PC-3 (cell line): ENCODE data around the gene TP53I13. TPM values are rescaled to one million over a fixed set of nuclear protein-coding genes. Genes with fewer than 3 reads are reported as not detected.

ENCODE experiments used
- ATAC-seq: fragments of 200-7000 bp; cut with Tn5 transposase; 2 replicates; pipeline ENCODE4 v1.9.1; 2020; ENCODE audit warnings: mild to moderate bottlenecking, moderate library complexity
- BruUV-seq: library from RNA; stranded (reverse); fragments of 400-500 nt; replicated peaks from 2 replicates; lab custom pipeline; 2021; lab: Mats Ljungman, UMichigan
- CTCF ChIA-PET: fragments of 300-600 bp; sonication (Branson Sonifier 250); formaldehyde crosslinking; loops from one replicate; lab custom pipeline; 2022; ENCODE audit warnings: antibody characterized with exemption; lab: Charles Lee
- POLR2A ChIA-PET: fragments of 300-600 bp; sonication (Branson Sonifier 250); formaldehyde crosslinking; loops from one replicate; lab custom pipeline; 2022; ENCODE audit warnings: antibody characterized with exemption; ENCODE audit not compliant: unreplicated experiment; lab: Charles Lee
- DNase-seq: peaks from one replicate; pipeline ENCODE4 v3.0.0-alpha.2; 2015
- H2AFZ ChIP-seq: fragments of 300-600 bp; sonication (generic); 2 replicates; pipeline ENCODE4 v1.6.0; 2016; ENCODE audit warnings: antibody characterized with exemption, low read length
- H3F3A ChIP-seq: fragments of 300-600 bp; sonication (generic); one replicate; pipeline ENCODE4 v1.6.0; 2017; ENCODE audit warnings: antibody characterized with exemption, low read length, control low read depth, mild to moderate bottlenecking; ENCODE audit not compliant: unreplicated experiment
- H3K27ac ChIP-seq: fragments of 300-600 bp; sonication (generic); 2 replicates; pipeline ENCODE4 v1.5.1; 2016; ENCODE audit warnings: mild to moderate bottlenecking, low read length
- H3K27me3 ChIP-seq: fragments of 300-600 bp; sonication (generic); 2 replicates; pipeline ENCODE4 v1.6.1; 2016; ENCODE audit warnings: low read length, mixed read lengths
- H3K36me3 ChIP-seq: fragments of 300-600 bp; sonication (generic); 2 replicates; pipeline ENCODE4 v1.6.1; 2016; ENCODE audit warnings: low read depth, mixed run types, low read length, mixed read lengths
- H3K4me1 ChIP-seq: fragments of 300-600 bp; sonication (generic); 2 replicates; pipeline ENCODE4 v1.5.1; 2016; ENCODE audit warnings: low read length; ENCODE audit not compliant: insufficient read depth
- H3K4me2 ChIP-seq: fragments of 300-600 bp; sonication (generic); 2 replicates; pipeline ENCODE4 v1.6.0; 2016; ENCODE audit warnings: low read length
- H3K4me3 ChIP-seq: fragments of 300-600 bp; sonication (generic); 2 replicates; pipeline ENCODE4 v1.5.1; 2016; ENCODE audit warnings: mild to moderate bottlenecking, low read length, mixed read lengths
- H3K79me2 ChIP-seq: fragments of 300-600 bp; sonication (generic); 2 replicates; pipeline ENCODE4 v1.6.1; 2017; ENCODE audit warnings: low read length, mixed read lengths
- H3K9ac ChIP-seq: fragments of 300-600 bp; sonication (generic); 2 replicates; pipeline ENCODE4 v1.6.0; 2016; ENCODE audit warnings: mild to moderate bottlenecking, low read length
- H3K9me2 ChIP-seq: fragments of 300-600 bp; sonication (generic); replicated peaks from 2 replicates; pipeline ENCODE4 v1.6.1; 2016; ENCODE audit warnings: mixed run types, low read length, mixed read lengths
- H3K9me3 ChIP-seq: fragments of 300-600 bp; sonication (generic); 2 replicates; pipeline ENCODE4 v1.6.1; 2016; ENCODE audit warnings: low read length, mixed read lengths
- H4K20me1 ChIP-seq: fragments of 300-600 bp; sonication (generic); 2 replicates; pipeline ENCODE4 v1.6.1; 2016; ENCODE audit warnings: low read length, mixed read lengths
- EZH2 ChIP-seq: fragments of 300-600 bp; sonication (generic); IDR thresholded peaks from one replicate; pipeline ENCODE4 v1.6.1; 2017; ENCODE audit warnings: antibody characterized with exemption, mild to moderate bottlenecking, low read length; ENCODE audit not compliant: unreplicated experiment
- EZH2phosphoT487 ChIP-seq: fragments of 300-600 bp; sonication (generic); IDR thresholded peaks from 2 replicates; pipeline ENCODE4 v1.6.1; 2018; ENCODE audit warnings: mild to moderate bottlenecking, antibody characterized with exemption, low read length, borderline replicate concordance
- intact Hi-C: fragments of 100-400 bp; cut with micrococcal nuclease; formaldehyde crosslinking; loops from 2 replicates; pipeline ENCODE4 v1.9.0; 2023
- total RNA-seq: library from RNA; depleted of rRNA; stranded (reverse); fragments of >200 nt; gene quantifications from 2 replicates; pipeline ENCODE4 v1.2.3, GENCODE V29; 2014
- TF ChIP-seq, protein P1 (sequence below): fragments of 300-600 bp; sonication (generic); conservative IDR thresholded peaks from 2 replicates; pipeline ENCODE4 v1.5.1; 2017; ENCODE audit warnings: antibody characterized with exemption, low read depth, mild to moderate bottlenecking, low read length

Gene TP53I13
- total RNA-seq, 1 experiment from 2014 or later: 45.0 TPM

DNA sequence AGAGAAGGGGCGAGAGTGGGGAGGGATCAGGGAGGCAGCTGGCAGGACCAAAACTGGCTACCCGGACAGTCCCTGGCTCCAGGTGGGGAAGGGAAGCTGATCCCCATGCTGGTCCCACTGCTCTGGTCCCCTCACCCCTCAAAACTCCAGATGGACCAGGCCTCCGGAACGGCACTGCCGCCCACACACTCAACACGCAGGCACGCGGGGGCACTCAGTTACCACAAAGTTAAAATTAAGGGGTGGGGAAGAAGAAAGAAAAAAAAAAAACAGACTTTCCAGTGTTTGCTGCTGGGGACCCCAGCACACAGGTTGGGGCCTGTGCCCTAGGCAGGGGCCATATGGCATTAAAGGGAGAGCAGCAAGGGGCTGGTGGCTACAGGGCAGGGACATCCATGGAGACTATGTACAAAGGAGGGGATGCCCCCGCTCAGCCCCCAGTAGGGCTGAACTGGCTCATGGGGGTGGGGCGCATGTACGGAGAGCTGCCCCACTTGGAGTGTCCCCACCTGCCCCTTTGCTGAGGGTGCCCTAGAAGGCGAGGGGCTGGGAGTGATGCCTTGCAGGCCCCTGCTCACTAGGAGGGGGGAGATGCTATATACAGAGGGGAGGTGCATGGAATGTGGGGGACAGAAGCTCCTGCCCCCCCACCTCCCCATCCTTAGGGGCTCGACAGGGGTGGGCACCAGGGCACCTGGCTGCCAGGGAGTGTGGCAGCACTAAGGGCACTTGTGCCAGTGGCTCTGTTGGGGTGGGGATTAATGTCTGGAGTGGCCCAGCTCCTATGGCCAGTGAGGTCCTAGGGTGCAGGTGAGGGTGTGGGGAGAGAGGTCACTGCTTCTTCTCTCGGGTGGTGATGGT lies 5.6 kb downstream of the TP53I13 start:
- no peak overlapping the region for H3K9ac ChIP-seq
- H3K4me1 ChIP-seq: peaks cover 5% of the 10 kb centered on the region; the same call in 1 of the 2 replicates
- no peak overlapping the region for H3K4me2 ChIP-seq
- no peak overlapping the region for H3K27ac ChIP-seq
- H2AFZ ChIP-seq: no peak overlapping the region
- no TSS peak for BruUV-seq
- H3K4me3 ChIP-seq: no peak overlapping the region
- H3K36me3 ChIP-seq: no peaks in the 10 kb centered on the region
- no peaks in the 10 kb centered on the region for H3K9me2 ChIP-seq
- TF ChIP-seq EZH2 (no peak), EZH2phosphoT487 (no peak)
- TF ChIP-seq, protein P1, sequence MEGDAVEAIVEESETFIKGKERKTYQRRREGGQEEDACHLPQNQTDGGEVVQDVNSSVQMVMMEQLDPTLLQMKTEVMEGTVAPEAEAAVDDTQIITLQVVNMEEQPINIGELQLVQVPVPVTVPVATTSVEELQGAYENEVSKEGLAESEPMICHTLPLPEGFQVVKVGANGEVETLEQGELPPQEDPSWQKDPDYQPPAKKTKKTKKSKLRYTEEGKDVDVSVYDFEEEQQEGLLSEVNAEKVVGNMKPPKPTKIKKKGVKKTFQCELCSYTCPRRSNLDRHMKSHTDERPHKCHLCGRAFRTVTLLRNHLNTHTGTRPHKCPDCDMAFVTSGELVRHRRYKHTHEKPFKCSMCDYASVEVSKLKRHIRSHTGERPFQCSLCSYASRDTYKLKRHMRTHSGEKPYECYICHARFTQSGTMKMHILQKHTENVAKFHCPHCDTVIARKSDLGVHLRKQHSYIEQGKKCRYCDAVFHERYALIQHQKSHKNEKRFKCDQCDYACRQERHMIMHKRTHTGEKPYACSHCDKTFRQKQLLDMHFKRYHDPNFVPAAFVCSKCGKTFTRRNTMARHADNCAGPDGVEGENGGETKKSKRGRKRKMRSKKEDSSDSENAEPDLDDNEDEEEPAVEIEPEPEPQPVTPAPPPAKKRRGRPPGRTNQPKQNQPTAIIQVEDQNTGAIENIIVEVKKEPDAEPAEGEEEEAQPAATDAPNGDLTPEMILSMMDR: no peak
- intact Hi-C loops: no loop called here
- no peaks in the 10 kb centered on the region for H3K9me3 ChIP-seq
- H3K27me3 ChIP-seq: no peaks in the 10 kb centered on the region
- H3K79me2 ChIP-seq: no peaks in the 10 kb centered on the region
- ChIA-PET CTCF (no interaction called here), POLR2A (no interaction called here)
- no peaks in the 10 kb centered on the region for H4K20me1 ChIP-seq
- ATAC-seq (no peak), DNase-seq (no peak)
- no peaks in the 10 kb centered on the region for H3F3A ChIP-seq

DNA sequence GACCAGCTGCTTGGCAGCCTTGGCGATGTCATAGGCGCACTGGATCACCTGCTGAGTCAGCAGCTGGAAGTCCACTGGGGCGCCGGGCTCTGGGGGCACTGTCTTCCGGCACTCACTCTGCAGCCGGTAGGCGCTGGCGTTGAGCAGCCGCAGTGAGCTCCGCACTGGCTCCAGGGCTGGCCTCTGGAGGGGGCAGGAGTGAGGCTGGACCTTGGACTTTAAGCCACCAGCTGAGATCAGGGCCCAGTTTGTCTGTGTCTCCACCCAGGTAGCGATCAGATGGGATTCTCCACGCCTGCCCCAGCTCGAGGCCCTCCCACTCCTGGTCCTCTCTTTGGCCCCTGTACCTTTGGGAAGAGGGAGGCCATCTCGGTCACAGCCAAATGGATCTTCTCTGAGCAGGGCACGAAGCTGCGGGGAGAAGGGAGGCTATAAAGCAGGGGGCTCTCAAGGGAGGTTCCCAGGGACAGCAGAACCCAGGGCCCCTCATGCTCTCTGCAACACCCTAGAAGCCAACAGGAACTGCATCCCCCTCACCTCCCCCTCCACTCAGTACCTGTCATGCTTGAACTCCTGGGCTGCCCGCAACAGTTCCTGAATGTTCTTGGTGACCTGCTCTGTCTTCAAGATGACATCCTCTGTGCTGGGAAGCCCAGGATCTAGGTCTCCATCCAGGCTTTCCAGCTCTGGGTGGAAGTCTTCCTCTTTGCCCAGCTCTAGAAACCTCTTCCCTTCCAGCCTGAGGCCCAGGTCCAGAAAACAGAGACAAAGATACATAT lies 6.4 kb downstream of the TP53I13 start:
- DNase-seq: no peak
- no peaks in the 10 kb centered on the region for H4K20me1 ChIP-seq
- ChIA-PET POLR2A (no interaction called here), CTCF (no interaction called here)
- no peaks in the 10 kb centered on the region for H3K9me3 ChIP-seq
- intact Hi-C loops: no loop called here
- no peak for ATAC-seq
- H3K4me3 ChIP-seq: no peak overlapping the region
- H2AFZ ChIP-seq: no peak overlapping the region
- no peaks in the 10 kb centered on the region for H3K9me2 ChIP-seq
- no peak overlapping the region for H3K4me2 ChIP-seq
- H3F3A ChIP-seq: no peaks in the 10 kb centered on the region
- H3K27ac ChIP-seq: no peak overlapping the region
- no peaks in the 10 kb centered on the region for H3K27me3 ChIP-seq
- TF ChIP-seq EZH2 (no peak), EZH2phosphoT487 (no peak)
- H3K4me1 ChIP-seq: no peaks in the 10 kb centered on the region; the same call in 1 of the 2 replicates
- no peaks in the 10 kb centered on the region for H3K36me3 ChIP-seq
- H3K9ac ChIP-seq: no peak overlapping the region
- BruUV-seq: TSS peak; percentile 23
- H3K79me2 ChIP-seq: no peaks in the 10 kb centered on the region

DNA sequence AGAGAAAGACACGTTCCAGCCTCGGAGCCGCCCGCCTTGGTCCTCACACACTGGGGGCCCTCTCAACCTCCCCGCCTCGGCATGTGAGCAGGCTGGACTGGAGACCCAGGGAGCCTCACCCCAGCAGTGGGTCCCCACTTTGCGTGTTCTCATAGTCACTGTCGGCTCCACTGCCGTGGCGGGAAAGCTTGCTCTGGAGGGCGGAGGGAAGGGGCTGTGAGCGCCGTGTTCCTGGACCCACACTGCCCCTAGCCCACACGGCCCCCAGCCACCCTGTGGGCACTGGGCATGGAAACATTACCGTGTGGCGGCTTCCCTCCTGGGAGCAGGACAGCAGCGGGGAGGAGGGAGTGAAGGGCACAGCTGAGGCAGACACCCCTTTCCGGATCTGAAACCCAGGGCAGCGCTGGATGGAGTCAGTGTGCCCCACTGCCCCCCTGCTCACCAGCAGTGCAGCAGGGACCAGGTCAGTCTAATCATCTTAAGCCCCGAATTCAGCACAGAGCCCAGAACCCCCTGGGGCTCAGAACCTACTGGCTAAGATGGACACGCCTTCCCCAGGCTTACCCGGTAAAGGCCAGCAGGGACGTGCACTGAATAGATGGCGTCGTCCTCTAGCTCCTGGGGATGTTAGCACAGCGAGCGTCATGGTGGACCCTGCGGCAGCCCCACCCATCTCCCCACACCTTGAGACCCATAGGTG lies 7.2 kb downstream of the TP53I13 start:
- Histone ChIP-seq H3K9me3 (no peaks in the 10 kb centered on the region), H3K36me3 (no peaks in the 10 kb centered on the region), H3K4me1 (no peaks in the 10 kb centered on the region; the same call in 1 of the 2 replicates), H3K27ac (no peak overlapping the region), H2AFZ (no peak overlapping the region), H3K27me3 (no peaks in the 10 kb centered on the region), H3F3A (no peaks in the 10 kb centered on the region), H3K9me2 (no peaks in the 10 kb centered on the region), H3K9ac (no peak overlapping the region), H3K79me2 (no peaks in the 10 kb centered on the region), H3K4me2 (no peak overlapping the region), H4K20me1 (no peaks in the 10 kb centered on the region), H3K4me3 (no peak overlapping the region)
- BruUV-seq: no TSS peak
- ATAC-seq (no peak), DNase-seq (no peak)
- ChIA-PET CTCF (no interaction called here), POLR2A (no interaction called here)
- intact Hi-C loops: no loop called here
- TF ChIP-seq, protein P1: no peak
- no peak for TF ChIP-seq EZH2phosphoT487
- TF ChIP-seq EZH2: no peak
